Endodermal cell (in vitro differentiated cells): ENCODE measurements around the gene TSR1. TPM values are rescaled to one million over a fixed set of nuclear protein-coding genes. Genes with fewer than 3 reads are reported as not detected.

ENCODE experiments used
- DNase-seq: peaks from one replicate; pipeline ENCODE4 v3.0.0-alpha.2; 2017
- H3K27ac ChIP-seq: 2 replicates; pipeline ENCODE4 v1.5.1; 2013; ENCODE audit warnings: mild to moderate bottlenecking, low read depth, low read length, moderate library complexity
- H3K27me3 ChIP-seq: 2 replicates; pipeline ENCODE4 v1.6.1; 2013; ENCODE audit warnings: mild to moderate bottlenecking, low read length, moderate library complexity; ENCODE audit not compliant: insufficient read depth, control insufficient read depth, poor library complexity, severe bottlenecking
- H3K36me3 ChIP-seq: 2 replicates; pipeline ENCODE4 v1.7.0; 2013; ENCODE audit warnings: mild to moderate bottlenecking, low read length, moderate library complexity; ENCODE audit not compliant: control insufficient read depth, insufficient read depth
- H3K4me1 ChIP-seq: one replicate; pipeline ENCODE4 v1.7.0; 2013; ENCODE audit warnings: low read length; ENCODE audit not compliant: control insufficient read depth, insufficient read depth
- H3K4me3 ChIP-seq: 2 replicates; pipeline ENCODE4 v1.5.1; 2013; ENCODE audit warnings: mild to moderate bottlenecking, low read length, moderate library complexity
- H3K9ac ChIP-seq: 2 replicates; pipeline ENCODE4 v1.6.1; 2013; ENCODE audit warnings: mild to moderate bottlenecking, low read length, moderate library complexity; ENCODE audit not compliant: poor library complexity, severe bottlenecking; ENCODE audit errors: extremely low read depth
- H3K9me3 ChIP-seq: 2 replicates; pipeline ENCODE4 v1.6.1; 2013; ENCODE audit warnings: mild to moderate bottlenecking, low read length, moderate library complexity; ENCODE audit not compliant: control insufficient read depth
- H3K27ac Mint-ChIP-seq: 2 replicates; pipeline ENCODE4 v1.8.0; 2020; ENCODE audit warnings: mixed read lengths
- H3K27me3 Mint-ChIP-seq: 2 replicates; pipeline ENCODE4 v1.8.0; 2021; ENCODE audit warnings: mild to moderate bottlenecking, mixed read lengths; ENCODE audit not compliant: insufficient read depth
- H3K36me3 Mint-ChIP-seq: 2 replicates; pipeline ENCODE4 v1.8.0; 2020; ENCODE audit warnings: low read depth, mixed read lengths
- H3K4me1 Mint-ChIP-seq: 2 replicates; pipeline ENCODE4 v1.8.0; 2020; ENCODE audit warnings: mixed read lengths
- H3K4me3 Mint-ChIP-seq: 2 replicates; pipeline ENCODE4 v1.8.0; 2020; ENCODE audit warnings: mild to moderate bottlenecking, moderate library complexity, mixed read lengths
- H3K9me3 Mint-ChIP-seq: 2 replicates; pipeline ENCODE4 v1.8.0; 2020; ENCODE audit warnings: mild to moderate bottlenecking, mixed read lengths
- CTCF ChIP-seq: fragments of 200-600 bp; sonication (generic); conservative IDR thresholded peaks from 2 replicates; pipeline ENCODE4 v1.5.0; 2021; ENCODE audit warnings: antibody characterized with exemption, mild to moderate bottlenecking
- whole genome bisulfite sequencing, 2 experiments: methylation state at CpG; one replicate each; pipeline versions ENCODE4 v1.1.5 to v1.1.7; 2013; ENCODE audit warnings: missing lambda C conversion rate in 2 of 2, mixed read lengths in 1 of 2; ENCODE audit not compliant: insufficient coverage in 1 of 2, insufficient read length in 1 of 2; 5-methylcytosine and 5-hydroxymethylcytosine counted together
- total RNA-seq, 2 donors: library from RNA; stranded (reverse); fragmentation: NEBNext Ultra II Directional in 1 of 2; extraction: Animal tissue kit (Norgen Biotek cat#: 25700) in 1 of 2; gene quantifications; 2 replicates in 1 of 2; 3 replicates in 1 of 2; pipeline ENCODE4 v1.2.1, GENCODE V29; 2021

TSR1 gene
- total RNA-seq, 2 donors from 2014 or later = 40.1 to 43.3 TPM

DNA sequence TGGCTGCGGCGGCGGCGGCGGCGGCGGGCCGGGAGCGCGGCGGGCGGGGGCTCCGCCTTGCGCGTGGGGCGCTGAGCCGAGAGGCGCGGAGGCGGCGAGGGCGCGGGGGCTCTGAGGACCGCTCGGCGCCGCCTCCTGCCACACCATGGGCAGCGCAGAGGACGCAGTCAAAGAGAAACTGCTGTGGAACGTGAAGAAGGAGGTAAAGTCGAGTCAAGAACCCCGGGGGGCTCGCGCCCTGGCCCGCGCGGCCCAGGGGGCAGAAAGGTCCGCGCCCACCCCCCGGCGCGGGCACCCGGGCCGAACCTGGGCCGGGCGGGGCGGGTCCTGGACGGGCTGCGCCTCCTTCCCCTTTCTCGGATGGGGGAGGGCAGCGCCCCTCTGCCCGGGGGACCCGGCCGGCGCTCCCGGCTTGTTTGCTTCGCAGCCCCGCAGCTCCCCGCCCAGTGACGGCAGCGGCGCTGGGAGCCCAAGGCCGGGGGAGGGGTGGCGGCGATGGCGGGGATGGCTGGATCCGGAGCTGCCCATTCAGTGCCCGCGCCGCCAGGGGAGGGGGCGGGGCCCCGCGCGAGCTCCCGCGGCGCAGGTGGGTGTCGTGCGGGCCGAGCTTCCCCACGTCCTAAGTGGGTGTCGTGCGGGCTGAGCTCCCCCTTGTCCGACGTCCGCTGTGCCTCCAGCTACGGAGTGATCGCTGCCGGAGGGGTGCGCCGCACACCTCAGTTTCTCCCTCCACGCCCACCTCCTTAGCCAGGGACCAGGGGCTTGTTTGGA lies 1.5 kb upstream of the TSR1 start:
- no peak overlapping the region for H3K4me3 Mint-ChIP-seq
- peak overlapping the region; percentile 88 for H3K4me3 ChIP-seq
- peak overlapping the region; percentile 24 for H3K27ac ChIP-seq
- H3K4me1 ChIP-seq = peaks cover 11% of the 10 kb centered on the region
- H3K36me3 ChIP-seq = peaks cover 31% of the 10 kb centered on the region
- no peaks in the 10 kb centered on the region for H3K27me3 ChIP-seq
- no peak for TF ChIP-seq CTCF
- peaks cover 14% of the 10 kb centered on the region for H3K4me1 Mint-ChIP-seq
- H3K9me3 ChIP-seq = no peaks in the 10 kb centered on the region
- WGBS, 2 experiments = 1% methylated on average over 22 to 92 of the region's 92 CpGs
- peaks cover 16% of the 10 kb centered on the region for H3K36me3 Mint-ChIP-seq
- H3K27ac Mint-ChIP-seq = peak overlapping the region; percentile 22
- DNase-seq = peak; percentile 90
- H3K9ac ChIP-seq = peak overlapping the region; percentile 67
- H3K27me3 Mint-ChIP-seq = no peaks in the 10 kb centered on the region
- no peaks in the 10 kb centered on the region for H3K9me3 Mint-ChIP-seq

GRCh38 chr17:2336852-2337543 lies 741 bp upstream of the TSR1 start, which contains the start of gene SGSM2:
SGSM2 (plus strand) TSS chr17:2337501; CDS start chr17:2337689, 188 bp downstream.
- Histone ChIP-seq H3K9ac (peak within 1 kb of the TSS; percentile 95), H3K4me1 (peaks cover 11% of the 10 kb centered on the region), H3K36me3 (peaks cover 37% of the 10 kb centered on the region), H3K27ac (peak within 1 kb of the TSS; percentile 62), H3K4me3 (peak within 1 kb of the TSS; percentile 98), H3K9me3 (no peaks in the 10 kb centered on the region), H3K27me3 (no peaks in the 10 kb centered on the region)
- H3K36me3 Mint-ChIP-seq = peaks cover 16% of the 10 kb centered on the region
- H3K27ac Mint-ChIP-seq = peak within 1 kb of the TSS; percentile 99
- no peak for TF ChIP-seq CTCF
- H3K9me3 Mint-ChIP-seq = no peaks in the 10 kb centered on the region
- no peak within 1 kb of the TSS for H3K4me3 Mint-ChIP-seq
- WGBS, 2 experiments = 1 to 4% methylated on average over 19 to 77 of the region's 77 CpGs
- DNase-seq = peak; percentile 88
- peaks cover 14% of the 10 kb centered on the region for H3K4me1 Mint-ChIP-seq
- H3K27me3 Mint-ChIP-seq = no peaks in the 10 kb centered on the region

DNA sequence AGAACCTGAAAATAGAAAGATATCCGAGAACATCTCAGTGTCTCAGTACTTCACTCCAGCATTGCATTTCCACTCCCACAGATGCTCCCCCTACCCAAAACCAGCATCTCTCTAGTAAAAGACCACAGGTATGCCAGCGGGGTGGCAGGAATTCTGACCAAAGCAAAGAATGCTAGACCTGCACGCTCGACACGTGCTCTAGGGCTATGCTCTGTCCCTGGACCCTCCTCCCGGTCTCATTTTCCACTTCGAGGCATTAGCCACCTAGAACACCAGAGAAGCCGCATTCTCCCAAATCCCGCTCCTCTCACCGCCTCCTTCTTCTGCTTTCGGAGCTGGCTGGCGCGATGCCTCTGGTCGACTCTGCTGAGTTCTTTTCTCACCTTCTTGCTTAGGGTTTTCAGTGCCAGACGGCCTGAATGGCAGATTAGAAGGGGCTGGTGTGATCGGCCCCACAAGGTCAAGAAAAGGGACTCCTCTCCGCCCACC lies 487 bp downstream of the TSR1 start:
- DNase-seq = peak; percentile 73
- Mint-ChIP-seq H3K4me3 (no peak overlapping the region), H3K27ac (peak overlapping the region; percentile 99)

More for the DNA sequence above, 487 bp downstream of the TSR1 start:
- no peaks in the 10 kb centered on the region for H3K27me3 Mint-ChIP-seq
- WGBS, 2 experiments = 3 to 5% methylated on average over 14 to 17 of the region's 17 CpGs
- TF ChIP-seq CTCF = no peak
- no peaks in the 10 kb centered on the region for H3K27me3 ChIP-seq
- H3K4me1 Mint-ChIP-seq = peaks cover 14% of the 10 kb centered on the region
- peaks cover 11% of the 10 kb centered on the region for H3K36me3 Mint-ChIP-seq
- H3K9me3 Mint-ChIP-seq = no peaks in the 10 kb centered on the region
- no peaks in the 10 kb centered on the region for H3K9me3 ChIP-seq
- H3K36me3 ChIP-seq = peaks cover 42% of the 10 kb centered on the region
- peaks cover 11% of the 10 kb centered on the region for H3K4me1 ChIP-seq
- H3K9ac ChIP-seq = peak overlapping the region; percentile 95
- H3K4me3 ChIP-seq = peak overlapping the region; percentile 98
- H3K27ac ChIP-seq = no peak overlapping the region
